Measurements from ENCODE around the gene TEX10. TPM values are rescaled to one million over a fixed set of nuclear protein-coding genes. Genes with fewer than 3 reads are reported as not detected.
"Not testable (repeated sequence)": the region's sequence is repeated elsewhere in the genome, so short reads cannot be mapped to it uniquely, and the experiment has no call there.

Gene TEX10
- polyA plus RNA-seq (ENCODE audit: insufficient read length in 4 of 4): 10 to 100 TPM; 34.8 to 46.2 (median 42.2) TPM

- DNase-seq (ENCODE audit: low read depth in 4 of 4, low spot score in 2 of 4): peak; percentile 65 to 89 (median 85)
Observed at GRCh38 chr9:100352727-100353505, at the start of gene TEX10. TEX10 (minus strand) TSS chr9:100352942; CDS start chr9:100349363, 3,579 bp downstream.

DNA sequence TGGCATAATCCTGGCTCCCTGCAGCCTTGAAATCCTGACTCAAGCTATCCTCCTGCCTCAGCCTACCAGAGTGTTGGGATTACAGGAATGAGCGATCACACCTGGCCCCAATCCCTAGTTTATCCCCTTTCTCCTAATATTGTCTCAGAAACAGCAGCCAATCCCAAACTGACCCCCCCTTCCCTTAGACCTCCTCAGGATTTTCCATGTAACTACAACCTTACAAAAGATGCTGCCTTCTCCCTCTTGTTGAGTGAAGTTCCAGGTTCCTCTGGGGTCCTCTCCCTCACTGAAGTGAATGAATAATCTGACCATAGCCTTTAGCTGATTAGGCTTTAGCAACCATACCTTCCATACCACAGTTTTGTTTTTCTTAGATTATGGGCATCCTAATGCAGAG lies 48.3 kb upstream of the TEX10 start:
- DNase-seq (ENCODE audit: low read depth in 4 of 4, low spot score in 2 of 4): no peak

DNA sequence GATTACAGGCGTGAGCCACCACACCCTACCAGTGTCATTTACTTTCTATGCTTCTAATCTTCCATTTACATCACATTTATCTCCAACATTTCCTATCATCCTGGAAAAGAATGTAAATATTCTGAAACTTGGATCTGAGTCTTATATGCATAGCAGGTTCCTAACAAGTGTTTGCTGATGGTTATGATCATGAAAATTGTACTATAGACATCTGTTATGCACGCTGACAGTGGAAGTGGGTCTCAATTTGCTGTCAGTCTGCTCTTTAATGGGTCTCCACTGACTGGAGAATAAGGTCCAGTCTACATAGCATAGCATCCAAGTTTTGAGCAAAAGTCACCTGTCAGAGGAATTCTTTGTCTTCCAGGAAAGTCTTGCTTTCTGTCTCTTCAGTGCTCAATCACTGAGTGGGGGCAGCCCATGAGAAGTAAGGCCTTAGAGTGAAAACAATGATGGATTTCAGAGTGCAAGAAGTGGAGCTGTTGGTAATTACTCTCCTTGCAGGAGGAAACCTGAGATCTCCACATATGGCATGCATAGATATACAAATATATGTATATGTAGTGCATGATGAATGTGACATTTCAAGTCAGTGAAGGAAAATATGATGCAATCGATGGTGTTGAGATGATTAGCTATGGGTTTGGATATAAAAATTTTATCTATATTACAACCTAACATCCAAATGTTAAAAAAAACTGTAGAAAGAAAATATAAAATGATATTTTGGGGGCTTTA lies 45.0 kb upstream of the TEX10 start:
- DNase-seq (ENCODE audit: low read depth in 4 of 4, low spot score in 2 of 4): no peak

GRCh38 chr9:100396769-100397168 lies 44.0 kb upstream of the TEX10 start:
- no peak for DNase-seq (ENCODE audit: low read depth in 4 of 4, low spot score in 2 of 4)

- no peak for DNase-seq (ENCODE audit: low read depth in 4 of 4, low spot score in 2 of 4)
Observed at GRCh38 chr9:100394816-100395215, 42.1 kb upstream of the TEX10 start.

DNA sequence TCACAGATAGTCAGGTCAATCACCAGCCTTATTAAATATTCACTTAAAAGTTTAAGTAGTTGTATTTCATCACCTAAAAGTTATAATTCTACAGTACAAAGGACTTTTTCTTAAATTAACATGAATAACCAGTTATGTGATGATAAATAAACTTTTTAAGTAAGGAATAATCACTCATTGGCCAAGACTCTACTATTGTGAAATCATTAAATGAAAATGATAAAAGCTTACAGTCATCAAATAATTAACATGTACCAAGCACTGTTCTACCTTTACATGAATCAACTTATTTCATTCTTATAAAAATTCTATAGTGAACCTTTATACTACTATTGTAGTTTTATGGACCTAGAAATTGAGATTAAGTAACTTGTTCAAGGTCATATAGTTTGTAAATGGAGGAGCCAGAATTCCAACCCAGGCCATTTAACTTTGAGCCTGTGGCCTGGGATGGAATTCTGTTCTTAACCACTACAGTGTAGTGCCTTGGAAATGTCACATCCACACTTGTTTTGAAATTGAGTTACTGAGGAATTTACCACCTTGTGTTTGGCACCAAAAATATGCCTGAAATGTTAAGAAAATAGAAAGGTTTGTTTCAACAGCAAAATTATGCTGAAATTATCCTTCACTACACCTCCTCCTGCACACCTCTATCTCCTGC lies 41.4 kb upstream of the TEX10 start:
- DNase-seq (ENCODE audit: low read depth in 4 of 4, low spot score in 2 of 4): no peak

- not testable (repeated sequence) for DNase-seq (ENCODE audit: low read depth in 4 of 4, low spot score in 2 of 4)
Observed at GRCh38 chr9:100392989-100393388, 40.2 kb upstream of the TEX10 start.

DNA sequence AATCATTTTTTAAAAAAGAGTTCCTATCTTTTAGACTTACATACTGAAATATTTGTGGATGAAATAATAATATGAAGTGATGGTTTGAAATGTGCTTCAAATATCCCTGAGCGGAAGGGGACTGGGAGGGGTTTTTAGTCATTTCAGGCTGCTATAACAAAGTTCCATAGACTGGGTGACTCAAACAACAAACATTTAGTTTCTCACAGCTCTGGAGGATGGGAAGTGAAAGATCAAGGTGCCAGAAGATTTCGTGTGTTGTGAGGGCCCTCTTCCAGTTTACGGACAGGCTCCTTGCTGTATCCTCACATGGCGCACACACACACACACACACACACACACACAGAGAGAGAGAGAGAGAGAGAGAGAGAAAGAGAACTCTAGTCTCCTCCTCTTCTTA lies 27.1 kb upstream of the TEX10 start:
- no peak for DNase-seq (ENCODE audit: low read depth in 4 of 4, low spot score in 2 of 4)

DNA sequence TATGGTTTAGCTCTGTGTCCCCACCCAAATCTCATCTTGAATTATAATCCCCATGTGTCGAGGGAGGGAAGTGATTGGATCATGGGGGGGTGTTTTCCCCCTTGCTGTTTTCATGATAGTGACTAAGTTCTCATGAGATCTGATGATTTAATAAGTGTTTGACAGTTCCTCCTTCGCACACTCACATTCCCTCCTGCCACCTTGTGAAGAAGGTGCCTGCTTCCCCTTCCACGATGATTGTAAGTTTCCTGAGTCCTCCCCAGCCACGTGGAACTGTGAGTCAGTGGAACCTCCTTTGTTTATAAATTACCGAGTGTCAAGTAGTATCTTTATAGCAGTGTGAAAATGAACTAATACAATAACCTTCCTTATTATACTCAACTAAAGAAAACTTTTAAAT lies 24.3 kb upstream of the TEX10 start:
- DNase-seq (ENCODE audit: low read depth in 4 of 4, low spot score in 2 of 4): no peak

GRCh38 chr9:100375658-100376057 lies 22.9 kb upstream of the TEX10 start:
- no peak for DNase-seq (ENCODE audit: low read depth in 4 of 4, low spot score in 2 of 4)

GRCh38 chr9:100372648-100373047 lies 19.9 kb upstream of the TEX10 start:
- DNase-seq (ENCODE audit: low read depth in 4 of 4, low spot score in 2 of 4): no peak

DNA sequence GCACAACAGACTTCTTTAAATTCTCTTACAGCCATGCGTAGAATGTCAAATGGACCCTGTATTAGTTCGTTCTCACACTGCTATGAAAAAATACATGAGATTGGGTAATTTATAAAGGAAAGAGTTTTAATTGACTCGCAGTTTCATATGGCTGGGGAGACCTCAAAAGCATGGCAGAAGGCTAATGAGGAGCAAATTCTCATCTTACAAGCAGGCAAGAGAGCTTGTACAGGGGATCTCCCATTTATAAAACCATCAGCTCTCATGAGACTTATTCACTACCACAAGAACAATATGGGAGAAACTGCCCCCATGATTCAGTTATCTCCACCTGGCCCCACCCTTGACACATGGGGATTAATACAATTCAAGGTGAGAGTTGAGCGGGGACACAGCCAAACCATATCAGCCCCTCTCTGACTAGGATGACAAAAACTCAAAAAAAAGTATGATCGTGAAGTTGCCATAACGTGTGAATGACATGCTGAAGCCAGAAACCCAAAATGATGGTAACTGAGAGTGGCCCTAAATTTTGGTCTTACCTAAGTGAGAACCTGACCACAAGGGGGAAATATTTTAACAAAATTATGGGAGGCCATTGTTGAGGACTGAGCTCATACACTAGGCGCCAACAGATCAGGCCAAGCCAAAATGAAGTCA lies 17.5 kb upstream of the TEX10 start:
- DNase-seq (ENCODE audit: low read depth in 4 of 4, low spot score in 2 of 4): no peak

DNA sequence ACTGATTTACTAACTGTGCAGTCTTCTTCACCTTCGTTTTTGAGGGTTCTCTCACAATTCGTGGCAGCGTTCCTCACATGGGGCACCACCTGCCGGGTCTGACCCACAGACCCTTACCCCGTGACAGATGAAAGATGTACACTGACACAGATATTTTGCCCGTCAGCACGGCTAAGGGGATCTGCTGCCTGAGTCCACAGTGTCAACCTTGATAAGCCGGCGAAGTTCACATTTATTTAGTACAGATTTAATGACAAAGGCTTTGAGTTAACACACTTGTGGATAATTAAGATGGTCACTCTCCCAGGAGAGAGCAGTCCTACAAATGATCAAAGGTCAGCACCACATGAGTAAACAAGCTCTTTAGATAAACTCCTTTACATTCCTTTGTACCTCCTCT lies 15.9 kb upstream of the TEX10 start:
- no peak for DNase-seq (ENCODE audit: low read depth in 4 of 4, low spot score in 2 of 4)

GRCh38 chr9:100366121-100366520 lies 13.4 kb upstream of the TEX10 start:
- no peak for DNase-seq (ENCODE audit: low read depth in 4 of 4, low spot score in 2 of 4)

DNA sequence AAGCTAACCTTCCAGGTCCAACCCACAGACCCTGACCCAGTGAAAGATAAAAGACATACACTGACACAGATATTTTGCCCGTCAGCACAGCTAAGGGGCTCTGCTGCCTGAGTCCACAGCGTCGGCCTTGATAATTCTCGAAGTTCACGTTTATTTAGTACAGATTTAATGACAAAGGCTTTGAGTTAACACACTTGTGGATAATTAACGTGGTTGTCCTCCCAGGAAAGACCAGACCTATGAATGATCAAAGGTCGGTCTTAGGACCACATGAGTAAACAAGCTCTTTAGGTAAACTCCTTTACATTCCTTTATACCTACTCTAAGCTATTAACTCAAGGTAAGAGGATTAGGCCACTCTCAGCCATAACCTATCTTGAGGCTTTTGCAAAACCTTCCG lies 11.3 kb upstream of the TEX10 start:
- no peak for DNase-seq (ENCODE audit: low read depth in 4 of 4, low spot score in 2 of 4)

GRCh38 chr9:100359057-100359456 lies 6.3 kb upstream of the TEX10 start:
- DNase-seq (ENCODE audit: low read depth in 4 of 4, low spot score in 2 of 4): no peak

- no peak for DNase-seq (ENCODE audit: low read depth in 4 of 4, low spot score in 2 of 4)
Observed at GRCh38 chr9:100357501-100357900, 4.8 kb upstream of the TEX10 start.

DNA sequence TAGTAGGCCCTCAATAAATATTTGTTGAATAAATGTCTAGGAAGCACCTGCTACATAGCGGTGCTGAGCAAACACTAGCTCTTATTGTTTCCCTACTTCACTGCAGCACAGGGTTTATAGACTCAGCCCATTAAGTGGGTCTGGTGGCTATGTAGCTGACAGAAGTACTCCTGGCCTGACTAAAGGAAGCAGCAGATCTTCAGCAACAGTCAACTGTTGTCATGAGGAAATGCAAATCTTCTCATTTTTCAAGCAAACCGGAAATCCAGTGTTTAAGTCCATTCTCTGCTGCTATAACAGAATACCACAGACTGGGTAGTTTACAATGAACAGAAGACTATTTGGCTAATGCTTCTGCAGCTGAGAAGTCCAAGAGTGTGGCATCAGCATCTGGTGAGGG lies 2.8 kb upstream of the TEX10 start:
- no peak for DNase-seq (ENCODE audit: low read depth in 4 of 4, low spot score in 2 of 4)

GRCh38 chr9:100354121-100354800 lies 1.5 kb upstream of the TEX10 start:
- DNase-seq (ENCODE audit: low read depth in 4 of 4, low spot score in 2 of 4): no peak

- peak in 3 of 4 donors; percentile 29 to 50 (median 46) for DNase-seq (ENCODE audit: low read depth in 4 of 4, low spot score in 2 of 4)
Observed at GRCh38 chr9:100352201-100352726, 478 bp downstream of the TEX10 start.

Measured in left renal cortex interstitium (tissue), 4 donors.